GDM1 (cell line): Measurements from ENCODE around the gene KIF14.
"Not testable (repeated sequence)": the region's sequence is repeated elsewhere in the genome, so short reads cannot be mapped to it uniquely, and the experiment has no call there.

Source experiments
- DNase-seq: peaks from one replicate; lab custom pipeline; 2025; lab: John Stamatoyannopoulos, UW

The KIF14 gene

DNA sequence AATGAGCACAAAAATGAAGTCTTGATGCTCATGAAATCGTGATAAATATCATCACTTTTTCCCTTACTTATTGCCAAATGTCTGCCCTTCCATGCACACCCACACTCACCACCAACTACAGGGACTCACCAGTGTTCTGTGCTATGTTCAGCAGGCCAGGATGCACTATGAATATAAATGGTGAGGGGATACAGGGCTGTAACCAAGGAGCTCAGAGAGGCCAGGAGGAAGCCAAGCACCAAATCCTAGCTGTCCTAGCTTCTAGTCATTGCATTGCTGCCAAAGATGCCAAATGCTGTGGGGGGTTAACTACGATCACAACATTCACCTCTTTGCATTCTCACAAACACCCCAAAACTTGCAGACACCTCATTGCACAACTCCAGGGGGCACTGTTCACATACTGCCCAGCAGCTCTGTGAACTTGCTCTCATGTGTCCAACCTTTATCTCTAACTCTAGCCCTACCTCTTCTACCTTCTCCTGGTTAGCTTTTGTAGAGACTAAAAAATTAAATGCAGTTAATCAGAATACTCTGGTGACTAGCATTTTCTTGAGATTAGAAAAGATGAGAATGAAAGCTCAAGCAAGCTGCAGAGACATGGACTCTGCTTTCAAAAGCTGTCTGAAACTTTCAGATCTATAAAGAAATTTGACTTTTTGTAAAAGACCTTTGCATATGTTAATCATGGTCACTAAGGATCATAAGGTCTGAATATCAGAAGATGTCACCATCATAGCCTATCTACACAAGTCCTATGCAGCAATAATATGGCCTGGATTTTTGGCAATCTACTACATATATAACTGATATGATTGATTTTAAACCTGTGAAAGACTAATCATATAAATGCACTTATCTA is 13.9 kb upstream of the KIF14 start:
- no peak for DNase-seq

DNA sequence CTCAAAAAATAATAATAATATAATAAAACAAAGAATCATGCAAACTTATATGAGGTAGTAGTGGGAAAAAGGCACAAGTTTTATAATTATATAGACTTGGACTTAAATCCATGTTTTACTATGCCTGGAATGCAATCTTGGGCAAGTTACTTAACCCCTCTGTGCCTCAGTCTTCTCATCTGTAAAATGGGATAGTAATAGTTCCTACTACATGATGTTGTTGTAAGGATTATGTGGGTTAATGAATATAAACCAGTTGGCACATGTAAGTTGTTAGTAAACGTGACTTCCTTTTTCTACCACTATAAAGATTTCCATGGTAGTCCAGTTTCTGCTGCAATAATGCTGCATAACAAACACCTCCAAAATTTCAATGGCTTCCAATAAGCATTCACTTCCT is 10.8 kb upstream of the KIF14 start:
- DNase-seq = no peak

DNA sequence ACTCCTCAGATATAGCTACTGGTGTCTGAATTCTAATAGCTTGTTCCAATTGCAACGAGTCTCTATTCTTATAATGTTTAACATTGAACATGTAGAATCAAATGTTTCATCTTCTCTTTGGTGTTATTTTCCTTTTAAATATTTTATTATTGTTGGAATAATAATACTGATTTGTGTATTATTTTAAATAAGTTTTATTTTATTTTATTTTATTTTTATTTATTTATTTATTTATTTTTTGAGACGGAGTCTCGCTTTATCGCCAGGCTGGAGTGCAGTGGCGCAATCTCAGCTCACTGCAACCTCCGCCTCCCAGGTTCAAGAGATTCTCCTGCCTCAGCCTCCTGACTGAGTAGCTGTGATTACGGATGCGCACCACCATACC is 10.0 kb upstream of the KIF14 start:
- DNase-seq = not testable (repeated sequence)

DNA sequence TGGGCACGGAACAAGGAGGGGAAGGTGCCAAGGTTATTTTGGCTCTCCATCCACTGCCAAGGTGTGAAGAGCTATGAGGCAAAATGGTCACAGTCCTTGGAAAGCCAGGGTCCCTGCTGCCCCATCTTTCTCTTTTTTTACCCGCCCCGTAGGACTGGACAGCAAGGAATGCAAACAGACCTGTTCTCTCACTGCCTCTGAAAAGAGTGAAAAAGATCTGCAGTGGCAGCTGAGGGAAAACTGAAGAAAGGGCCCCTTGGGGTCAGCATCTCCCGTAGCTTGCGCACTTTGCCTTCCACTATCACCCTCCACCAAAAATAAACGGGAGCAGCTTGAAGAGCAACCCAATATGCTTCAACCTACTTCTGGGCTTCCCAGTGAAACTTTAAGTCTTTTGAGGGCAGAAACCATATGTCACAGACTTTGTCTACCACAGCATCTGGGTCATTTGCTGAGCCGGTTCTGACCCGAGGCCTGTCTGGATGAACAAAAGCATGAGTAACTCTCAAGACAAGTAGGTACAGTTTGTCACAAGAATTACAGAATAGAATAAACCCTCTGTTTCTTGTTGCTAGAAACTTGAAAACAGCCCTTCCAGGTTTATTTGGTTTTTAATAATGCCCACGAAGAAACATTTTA is 9.4 kb upstream of the KIF14 start:
- DNase-seq = no peak

DNA sequence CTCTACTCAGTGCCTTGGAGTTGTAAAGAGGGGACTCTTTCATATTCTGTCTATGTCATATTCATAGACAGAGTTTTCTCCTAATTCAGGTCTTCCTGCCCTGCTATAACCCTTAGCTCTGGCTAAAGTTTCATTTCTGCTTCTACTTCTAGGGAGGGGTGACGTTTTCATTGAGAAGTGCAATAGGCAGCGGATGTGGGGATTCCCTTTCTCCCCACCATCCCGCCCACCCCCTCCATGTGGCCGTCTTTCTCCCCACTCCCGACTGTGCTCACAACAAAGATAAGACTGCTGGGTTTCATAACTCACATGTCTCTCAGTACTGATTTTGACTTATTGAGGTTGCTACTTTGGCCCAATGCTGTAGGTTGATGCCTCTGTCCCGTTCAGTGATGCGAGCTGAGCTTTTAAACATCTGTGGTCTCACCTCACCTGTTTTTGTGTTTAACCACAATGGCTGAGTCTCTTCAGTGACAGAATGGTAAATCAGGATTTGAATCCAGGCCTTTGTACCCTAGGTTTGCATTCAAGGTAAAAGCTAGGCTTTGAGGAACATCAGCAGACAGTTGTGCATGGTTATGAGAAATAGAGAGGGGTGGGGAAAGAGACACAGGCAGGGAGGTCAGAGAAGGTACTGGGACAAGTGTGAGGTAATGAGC is 7.8 kb upstream of the KIF14 start:
- DNase-seq = no peak

DNA sequence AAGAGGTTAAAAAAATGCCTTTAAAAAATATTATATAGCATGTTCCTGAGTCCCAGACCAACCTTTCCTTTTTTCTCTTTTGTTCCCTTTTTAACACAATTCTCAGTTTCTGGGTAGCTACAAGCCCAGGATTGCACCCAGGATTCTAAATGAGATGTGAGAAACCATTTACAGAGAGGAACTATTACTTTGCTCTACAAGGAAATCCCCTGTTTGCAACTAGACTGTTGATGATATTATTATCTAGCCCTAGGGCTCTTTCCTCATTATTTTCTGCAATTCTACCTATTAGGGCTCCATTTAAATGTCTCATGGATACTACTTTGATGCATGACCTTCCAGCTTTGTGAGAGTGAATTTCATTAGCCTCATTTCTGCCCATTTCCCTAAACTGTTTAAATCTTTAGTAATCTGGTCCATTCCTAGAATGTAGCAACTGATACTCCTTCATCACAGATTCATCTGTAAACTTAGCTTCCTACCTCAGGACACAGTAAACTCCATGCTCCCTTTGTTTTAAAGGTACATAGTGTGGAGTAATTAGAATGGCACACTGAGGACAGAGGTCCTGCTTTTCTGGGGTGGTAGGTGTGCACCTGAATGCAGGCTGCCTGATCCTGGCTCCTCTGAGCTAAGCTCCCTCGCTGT is 7.1 kb upstream of the KIF14 start:
- no peak for DNase-seq

DNA sequence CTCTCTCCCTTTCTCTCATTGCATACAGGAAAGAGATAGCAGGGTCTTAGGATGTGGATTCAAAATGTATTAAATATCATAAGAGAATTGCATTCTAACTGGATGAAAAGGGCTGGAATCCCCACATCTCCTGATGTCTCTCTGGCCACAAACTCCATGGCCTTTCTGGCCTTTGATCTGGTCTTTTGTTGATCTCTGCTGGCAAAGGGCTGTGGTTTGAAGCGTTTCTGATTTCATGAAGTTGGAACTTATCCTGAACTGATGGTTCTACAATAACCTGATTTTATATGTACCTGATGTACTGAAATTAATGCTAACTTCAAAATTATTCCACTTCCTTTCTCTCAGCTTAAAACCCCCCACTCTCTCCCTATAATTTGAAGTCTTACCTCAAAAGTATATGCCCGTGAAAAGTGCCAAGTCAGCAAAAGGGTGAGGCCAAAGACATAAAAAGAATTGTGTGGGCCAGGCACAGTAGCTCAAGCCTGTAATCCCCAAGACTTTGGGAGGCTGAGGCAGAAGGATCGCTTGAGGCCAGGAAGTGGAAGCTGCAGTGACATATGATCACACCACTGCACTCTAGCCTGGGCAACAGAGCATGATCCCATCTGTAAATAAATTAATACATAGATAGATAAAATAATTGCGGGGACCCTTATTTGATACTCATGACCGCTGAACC is 6.4 kb upstream of the KIF14 start:
- no peak for DNase-seq

DNA sequence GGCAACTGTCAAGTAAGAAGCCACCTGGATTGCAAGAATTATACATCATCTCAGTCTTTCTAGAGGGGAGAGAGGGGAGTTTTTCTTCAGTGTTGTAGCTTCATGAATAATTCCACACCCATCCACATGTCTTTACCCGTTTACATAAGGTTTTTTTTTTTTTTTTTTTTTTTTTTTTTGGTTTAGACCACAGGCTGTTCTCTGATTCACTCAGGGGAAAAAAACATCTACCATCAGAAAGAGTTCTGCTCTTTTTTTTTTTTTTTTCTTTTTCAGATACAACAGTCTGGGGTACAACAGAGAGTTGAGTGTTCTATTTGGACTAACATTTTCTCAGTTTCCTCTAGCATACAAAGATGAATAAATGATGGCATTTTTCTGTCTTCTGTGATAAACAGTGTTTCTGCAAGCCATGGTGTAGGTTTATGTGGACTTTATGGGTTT is 4.9 kb upstream of the KIF14 start:
- no peak for DNase-seq

DNA sequence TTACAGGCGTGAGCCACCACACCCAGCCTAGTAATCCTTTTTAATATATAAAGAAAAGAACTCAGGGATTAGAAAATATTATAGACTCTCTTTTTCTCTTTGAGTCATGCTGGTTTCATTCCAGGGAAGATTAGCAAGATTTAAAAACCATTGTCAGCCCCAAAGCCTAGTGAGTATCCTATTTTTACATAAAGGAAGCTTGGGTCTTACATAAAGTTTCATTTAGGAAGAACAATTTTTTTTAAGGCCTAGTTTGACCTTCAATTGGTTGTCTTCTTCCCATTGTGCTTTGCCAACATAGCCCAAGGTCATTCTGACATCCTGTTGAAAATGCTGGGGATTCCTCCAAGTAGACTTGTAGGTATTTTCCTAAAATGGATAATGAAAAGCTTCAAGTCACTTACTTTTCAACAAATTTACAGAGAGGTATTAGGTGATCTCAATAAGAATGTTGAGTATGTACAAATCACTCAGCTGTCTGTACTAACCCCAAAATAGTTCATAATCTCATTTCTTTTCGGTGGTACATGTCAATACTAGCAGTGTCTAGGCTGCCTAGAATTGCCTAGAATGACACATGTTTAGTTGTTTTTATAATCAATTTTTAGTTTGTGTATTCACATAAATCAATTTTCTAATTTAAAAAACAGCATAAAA is 4.3 kb upstream of the KIF14 start:
- no peak for DNase-seq

DNA sequence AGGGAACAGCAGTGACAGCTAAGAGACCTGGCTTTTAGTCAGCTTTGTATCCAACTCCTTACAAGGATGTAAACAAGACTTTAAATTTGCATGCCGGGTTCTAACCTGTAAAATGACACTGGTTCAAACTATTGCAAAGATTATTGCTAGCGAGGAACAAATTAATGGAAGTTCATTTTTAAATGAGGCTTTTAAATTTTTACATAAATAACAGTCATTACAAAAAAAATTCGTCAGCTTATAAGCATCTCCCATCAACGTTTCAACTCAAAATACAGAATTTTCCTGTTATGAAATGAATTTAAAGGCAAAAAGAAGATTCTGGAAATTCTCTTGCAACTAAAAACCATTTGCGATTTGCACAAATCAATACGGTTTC is 668 bp downstream of the KIF14 start:
- DNase-seq = no peak

DNA sequence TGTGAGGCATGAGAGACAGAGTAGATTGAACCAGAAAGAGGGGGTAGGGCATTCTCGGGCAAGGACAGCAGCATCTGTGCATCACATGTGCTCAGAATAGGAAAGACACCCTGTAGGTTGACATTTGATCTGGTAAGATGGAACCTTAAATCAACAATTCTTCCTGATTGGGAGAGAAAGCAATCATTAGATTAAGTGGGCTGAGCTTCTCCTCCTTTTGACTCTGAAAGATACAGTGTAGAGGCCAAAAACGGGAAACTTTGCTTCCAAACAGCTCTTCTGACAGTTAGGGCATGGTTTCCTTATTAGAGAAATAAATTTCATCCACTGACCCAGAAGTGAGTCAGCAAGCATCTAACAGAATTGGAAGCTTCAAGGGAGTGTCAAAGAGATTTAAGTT is 9.7 kb downstream of the KIF14 start:
- DNase-seq = no peak

DNA sequence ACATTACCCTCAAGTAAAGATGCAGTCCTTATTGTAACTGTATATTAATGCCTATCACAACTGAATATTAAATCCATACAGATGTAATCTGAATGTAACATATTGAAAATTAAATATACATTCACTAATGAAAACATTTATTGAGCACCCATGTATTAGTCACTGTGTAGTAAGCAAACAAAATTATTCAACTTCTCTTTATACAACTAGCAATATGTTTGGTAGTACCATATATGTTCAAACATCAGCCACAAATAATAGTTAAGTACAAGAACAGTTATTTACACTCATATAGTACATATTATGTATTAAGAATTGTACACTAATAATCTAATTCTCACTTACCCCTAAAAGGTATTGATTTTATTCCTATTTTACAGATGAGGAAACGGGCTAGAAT is 17.9 kb downstream of the KIF14 start:
- DNase-seq = no peak

DNA sequence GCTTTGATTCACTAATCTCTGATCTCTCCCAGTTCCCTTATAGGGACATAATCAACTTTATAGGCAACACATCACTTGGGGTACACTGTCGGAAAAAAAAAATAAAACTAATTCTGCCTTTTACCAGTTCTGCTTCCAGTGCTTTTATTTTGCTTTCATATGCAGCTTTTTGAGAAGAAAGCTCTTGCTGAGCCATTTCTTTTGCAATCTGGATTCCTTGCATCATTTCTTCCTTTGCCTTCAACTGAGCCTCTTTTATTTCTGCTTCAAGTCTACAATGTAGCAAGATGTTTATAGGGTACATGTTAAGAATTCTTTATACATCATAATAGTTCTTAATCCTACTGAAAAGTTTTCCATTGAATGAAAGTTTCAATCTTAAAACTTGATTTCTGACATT is 30.6 kb downstream of the KIF14 start:
- no peak for DNase-seq

DNA sequence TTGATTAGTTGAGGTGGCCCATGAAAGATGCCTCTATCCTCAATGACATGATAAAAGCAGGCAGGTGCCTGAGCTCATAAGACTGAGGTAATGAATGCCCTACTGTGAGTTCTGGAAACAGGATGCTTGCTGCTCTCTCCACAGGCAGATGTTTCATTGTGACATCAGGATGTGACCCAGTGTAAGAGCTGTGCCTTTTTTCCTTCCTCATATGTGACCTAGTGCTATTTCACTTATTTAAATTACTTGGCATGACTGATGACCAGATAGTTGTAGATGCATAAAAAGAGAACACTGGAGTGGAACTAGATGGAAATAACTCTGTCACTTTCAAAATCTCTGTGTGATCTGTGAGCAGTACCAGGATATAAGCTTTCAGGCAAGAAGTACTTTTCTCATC is 31.9 kb downstream of the KIF14 start:
- DNase-seq = no peak

DNA sequence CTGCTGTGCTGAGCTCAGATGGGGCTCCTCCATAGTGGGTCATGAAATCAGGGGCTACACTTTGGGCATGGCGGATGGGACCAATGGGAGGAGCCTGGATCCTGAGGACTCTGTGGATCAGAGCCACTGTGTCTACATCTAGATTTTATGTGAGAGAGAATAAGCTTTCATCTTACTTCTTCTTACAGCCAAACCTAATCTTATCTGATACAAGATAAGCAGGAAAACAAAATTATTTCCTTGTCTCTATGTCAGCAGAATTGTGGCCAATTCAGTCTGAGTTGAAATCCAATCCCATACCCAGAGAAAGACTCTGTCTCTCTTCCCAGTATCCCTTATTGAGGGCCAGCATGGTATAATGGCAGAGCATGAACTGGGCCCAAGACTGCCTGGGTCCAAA is 56.2 kb downstream of the KIF14 start:
- no peak for DNase-seq

DNA sequence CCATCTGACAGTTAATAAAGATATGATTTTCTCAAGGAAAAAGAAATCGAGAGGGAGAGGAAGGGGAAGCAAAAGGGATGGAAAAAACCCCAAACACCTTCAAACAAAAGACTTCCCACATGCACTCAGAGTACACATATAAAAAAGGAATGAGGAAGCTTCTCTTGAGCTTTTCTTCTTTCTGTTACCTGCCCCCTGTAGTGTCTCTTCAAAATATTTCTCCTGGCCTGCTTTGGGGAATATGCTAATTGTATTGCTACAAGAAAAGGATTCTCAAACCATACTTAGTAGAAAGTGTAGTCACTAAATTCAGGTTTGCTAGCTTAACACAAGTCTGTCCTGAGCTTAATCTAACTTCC is 58.7 kb downstream of the KIF14 start:
- DNase-seq = no peak

DNA sequence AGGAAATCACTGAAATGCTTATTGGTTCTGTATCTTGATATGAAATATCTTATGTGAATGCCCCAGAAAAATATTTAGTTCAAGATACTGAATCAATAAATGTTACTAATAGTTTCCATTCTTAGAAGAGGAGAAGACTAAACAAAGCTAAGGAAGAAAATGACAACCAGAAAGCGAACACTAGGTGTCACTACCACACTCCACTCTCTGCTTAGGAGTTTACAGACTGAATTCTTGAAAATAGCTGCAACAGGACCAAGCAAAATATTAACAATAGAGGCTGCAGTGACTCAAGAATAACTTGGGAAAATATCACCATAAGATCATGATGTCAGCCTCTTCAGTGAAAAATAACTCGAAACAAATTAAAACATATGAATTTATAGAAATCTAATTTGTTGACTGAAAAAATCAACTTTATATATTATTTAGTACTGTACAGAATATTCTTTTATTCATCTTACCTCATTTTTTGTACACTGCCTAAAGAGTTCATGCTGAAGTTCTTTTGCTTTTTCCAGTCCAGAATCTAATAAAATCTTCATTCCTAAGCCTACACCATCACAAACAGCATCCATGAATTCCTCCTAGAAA is 61.6 kb downstream of the KIF14 start:
- peak; percentile 5 for DNase-seq

DNA sequence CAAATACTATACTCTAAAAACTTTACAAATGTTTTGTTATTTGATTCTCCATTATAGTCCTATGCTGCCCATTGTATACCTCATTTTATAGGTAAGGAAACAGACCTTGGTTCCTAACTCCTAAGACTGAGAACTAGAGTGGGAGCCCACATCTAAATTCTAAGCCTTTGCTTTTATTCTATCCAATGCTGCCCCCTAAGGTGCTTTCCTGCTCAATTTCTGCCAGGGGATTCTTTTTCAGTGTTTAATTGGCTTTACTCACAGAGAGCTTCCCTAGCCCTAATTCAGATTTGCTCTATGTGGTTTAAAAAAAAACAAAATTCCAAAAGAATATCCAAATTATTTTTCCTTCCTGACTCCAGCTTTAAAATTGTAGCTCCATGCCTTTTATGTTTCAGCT is 64.5 kb downstream of the KIF14 start:
- no peak for DNase-seq

DNA sequence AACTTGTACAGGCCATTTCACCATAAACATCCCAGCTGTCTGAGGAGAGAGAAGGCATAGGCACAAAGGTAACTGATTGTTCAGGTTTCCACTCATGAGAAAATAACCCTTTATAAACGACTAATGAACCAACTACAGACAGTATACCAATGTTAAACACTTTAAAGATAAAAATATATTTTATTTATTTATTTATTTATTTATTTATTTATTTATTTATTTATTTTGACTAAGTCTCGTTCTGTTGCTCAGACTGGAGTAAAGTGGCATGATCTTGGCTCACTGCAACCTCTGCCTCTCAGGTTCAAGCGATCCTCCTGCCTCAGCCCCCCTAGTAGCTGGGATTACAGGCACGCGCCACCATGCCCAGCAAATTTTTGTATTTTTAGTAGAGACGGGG is 67.8 kb downstream of the KIF14 start:
- not testable (repeated sequence) for DNase-seq

DNA sequence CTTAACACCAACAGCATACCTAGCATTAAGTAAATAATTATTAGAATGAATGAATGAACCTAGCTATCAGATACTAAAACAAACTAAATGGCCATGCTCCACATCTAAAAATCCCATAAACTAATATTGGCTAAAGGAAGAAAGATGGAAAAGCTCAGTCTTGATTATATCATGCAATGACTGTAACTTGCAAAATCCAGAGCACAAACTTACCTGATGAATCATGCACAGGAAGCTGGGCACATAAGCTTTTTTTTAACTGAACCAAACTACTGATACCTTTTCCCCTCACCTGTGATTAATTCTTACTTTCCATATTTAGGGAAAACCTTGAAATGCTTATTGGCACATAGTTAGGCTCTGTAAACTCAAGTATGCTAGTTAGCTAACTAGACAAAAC is 70.2 kb downstream of the KIF14 start:
- no peak for DNase-seq

DNA sequence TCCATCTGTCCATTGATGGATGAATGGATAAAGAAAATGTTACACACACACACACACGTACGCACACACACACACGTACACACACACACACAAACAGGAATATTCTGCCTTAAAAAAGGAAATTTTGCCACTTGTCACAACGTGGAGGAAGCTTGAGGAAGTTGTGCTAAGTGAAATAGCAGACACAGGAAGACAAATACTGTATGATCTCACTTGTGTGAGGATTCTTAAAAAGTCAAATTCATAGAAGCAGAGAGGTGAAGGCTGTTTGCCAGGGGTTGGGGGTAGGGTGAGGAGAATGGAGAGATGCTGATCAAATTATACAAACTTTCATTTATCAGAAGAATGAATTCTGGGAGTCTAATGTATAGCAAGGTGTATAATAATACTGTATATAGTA is 73.2 kb downstream of the KIF14 start:
- no peak for DNase-seq
